GM23248 (cell line): ENCODE data around the gene ADGRG7.

Experiments used
- EZH2 ChIP-seq: fragments of 200-600 bp; sonication (generic); IDR thresholded peaks from 2 replicates; pipeline ENCODE4 v1.6.1; 2018; ENCODE audit warnings: antibody characterized with exemption, mild to moderate bottlenecking; ENCODE audit not compliant: insufficient read depth, poor library complexity, severe bottlenecking
- EZH2phosphoT487 ChIP-seq: fragments of 200-600 bp; sonication (generic); IDR thresholded peaks from 2 replicates; pipeline ENCODE4 v1.6.1; 2018; ENCODE audit warnings: antibody characterized with exemption, moderate library complexity, mild to moderate bottlenecking, low read depth; ENCODE audit not compliant: insufficient read depth

- TF ChIP-seq EZH2 (no peak), EZH2phosphoT487 (no peak)
Measured at GRCh38 chr3:100560426-100560825, 49.0 kb upstream of the ADGRG7 start.
